GM12878 (cell line): Measurements from ENCODE around the gene DCAF11. TPM values are rescaled to one million over a fixed set of nuclear protein-coding genes. Genes with fewer than 3 reads are reported as not detected.

ENCODE experiments used
- ATAC-seq: fragments of 200-7000 bp; cut with Tn5 transposase; 3 replicates; pipeline ENCODE4 v1.9.1; 2020; ENCODE audit warnings: mild to moderate bottlenecking, moderate library complexity
- BruUV-seq: library from RNA; stranded (reverse); fragments of 400-500 nt; replicated peaks from 2 replicates; lab custom pipeline; 2021; lab: Mats Ljungman, UMichigan
- CTCF ChIA-PET: fragments of 300-600 bp; sonication (Branson Sonifier 250); formaldehyde crosslinking; extraction: SDS; loops from one replicate; lab custom pipeline; 2021; ENCODE audit warnings: inconsistent platforms; lab: Yijun Ruan, JAX
- POLR2A ChIA-PET: fragments of 350-600 bp; formaldehyde crosslinking; extraction: SDS; loops from one replicate; lab custom pipeline; 2021; ENCODE audit warnings: inconsistent platforms; lab: Charles Lee
- RAD21 ChIA-PET: fragments of 300-600 bp; sonication (Branson Sonifier 250); formaldehyde crosslinking; loops from one replicate; lab custom pipeline; 2023; ENCODE audit warnings: antibody characterized with exemption; ENCODE audit not compliant: unreplicated experiment; lab: Charles Lee
- SMC1A ChIA-PET: fragments of 300-600 bp; sonication (Branson Sonifier 250); formaldehyde crosslinking; loops from one replicate; lab custom pipeline; 2023; ENCODE audit not compliant: unreplicated experiment, uncharacterized antibody; lab: Charles Lee
- DNase-seq: peaks from one replicate; pipeline ENCODE4 v3.0.0-alpha.2; 2011; ENCODE audit warnings: low read depth, low spot score
- FAIRE-seq: peaks from 3 replicates; lab custom pipeline; 2011; peaks lifted over from hg19 to GRCh38; lab: Jason Lieb, UNC
- H2AFZ ChIP-seq: 2 replicates; pipeline ENCODE4 v1.6.0; 2011; ENCODE audit warnings: low read depth, low read length, control low read depth; ENCODE audit not compliant: control insufficient read depth
- H3K27ac ChIP-seq: 2 replicates; pipeline ENCODE4 v1.5.1; 2011; ENCODE audit warnings: control low read depth; ENCODE audit not compliant: control insufficient read depth, insufficient read depth
- H3K27me3 ChIP-seq, 2 experiments: replicated peaks in 1 of 2; 2 replicates each; pipeline versions ENCODE4 v1.6.0 to v1.6.1; 2011; ENCODE audit warnings: low read length in 1 of 2; ENCODE audit not compliant: control insufficient read depth in 2 of 2, insufficient read depth in 2 of 2
- H3K36me3 ChIP-seq, 2 experiments: 2 replicates each; pipeline ENCODE4 v1.5.1; 2011; ENCODE audit warnings: low read length in 1 of 2; ENCODE audit not compliant: control insufficient read depth in 2 of 2, insufficient read depth in 2 of 2
- H3K4me1 ChIP-seq: 2 replicates; pipeline ENCODE4 v1.6.1; 2011; ENCODE audit warnings: mild to moderate bottlenecking, low read length, moderate library complexity, mixed read lengths; ENCODE audit not compliant: control insufficient read depth, insufficient read depth
- H3K4me2 ChIP-seq: 2 replicates; pipeline ENCODE4 v1.6.0; 2011; ENCODE audit warnings: control low read depth; ENCODE audit not compliant: control insufficient read depth, insufficient read depth
- H3K4me3 ChIP-seq: fragments of 200-600 bp; sonication (generic); 2 replicates; pipeline ENCODE4 v1.5.1; 2016
- H3K79me2 ChIP-seq: 2 replicates; pipeline ENCODE4 v1.6.0; 2011; ENCODE audit warnings: low read length; ENCODE audit not compliant: control insufficient read depth, insufficient read depth
- H3K9ac ChIP-seq: 2 replicates; pipeline ENCODE4 v1.8.0; 2011; ENCODE audit warnings: low read length, control low read depth, mixed read lengths; ENCODE audit not compliant: control insufficient read depth, insufficient read depth
- H3K9me3 ChIP-seq: replicated peaks from 3 replicates; pipeline ENCODE4 v1.5.1; 2011; ENCODE audit warnings: mild to moderate bottlenecking, low read length; ENCODE audit not compliant: control insufficient read depth, insufficient read depth
- H4K20me1 ChIP-seq: 2 replicates; pipeline ENCODE4 v1.6.0; 2011; ENCODE audit not compliant: control insufficient read depth, insufficient read depth
- ASH2L ChIP-seq: fragments of 300-600, 200-600 bp; sonication (generic); IDR thresholded peaks from 2 replicates; pipeline ENCODE4 v1.6.1; 2017; ENCODE audit warnings: low read depth, mild to moderate bottlenecking, borderline replicate concordance
- BACH1 ChIP-seq: fragments of 450-650 bp; IDR thresholded peaks from 2 replicates; pipeline ENCODE4 v1.6.1; 2017; ENCODE audit warnings: mild to moderate bottlenecking, borderline replicate concordance
- CREM ChIP-seq: IDR thresholded peaks from 2 replicates; pipeline ENCODE4 v1.6.1; 2014; ENCODE audit warnings: antibody characterized with exemption, low read depth
- DPF2 ChIP-seq: fragments of 450-650 bp; IDR thresholded peaks from 2 replicates; pipeline ENCODE4 v1.6.1; 2017; ENCODE audit warnings: mild to moderate bottlenecking
- ETV6 ChIP-seq, 2 experiments: fragments of 450-650 bp in 1 of 2; IDR thresholded peaks in 1 of 2; conservative IDR thresholded peaks in 1 of 2; 2 replicates each; pipeline ENCODE4 v1.6.1; 2014; ENCODE audit warnings: antibody characterized with exemption in 1 of 2, borderline replicate concordance in 1 of 2, low read depth in 1 of 2, mild to moderate bottlenecking in 1 of 2, moderate library complexity in 1 of 2
- IKZF2 ChIP-seq, 2 experiments: fragments of 450-650 bp; IDR thresholded peaks; 2 replicates each; pipeline ENCODE4 v1.6.1; 2017; ENCODE audit warnings: mild to moderate bottlenecking in 2 of 2, moderate library complexity in 2 of 2
- IRF4 ChIP-seq: IDR thresholded peaks from 2 replicates; pipeline ENCODE4 v1.6.1; 2011; ENCODE audit warnings: low read depth, low read length
- KDM1A ChIP-seq: fragments of 200-600 bp; sonication (generic); IDR thresholded peaks from 2 replicates; pipeline ENCODE4 v1.6.1; 2016; ENCODE audit warnings: borderline replicate concordance
- MEF2B ChIP-seq: fragments of 450-650 bp; IDR thresholded peaks from 2 replicates; pipeline ENCODE4 v1.6.1; 2018; ENCODE audit warnings: mild to moderate bottlenecking, moderate library complexity; ENCODE audit not compliant: partially characterized antibody, poor library complexity, severe bottlenecking
- MTA2 ChIP-seq: fragments of 450-650 bp; IDR thresholded peaks from 2 replicates; pipeline ENCODE4 v1.6.1; 2016; ENCODE audit warnings: low read depth, mild to moderate bottlenecking, moderate library complexity
- NFXL1 ChIP-seq: fragments of 450-650 bp; IDR thresholded peaks from 2 replicates; pipeline ENCODE4 v1.6.1; 2017; ENCODE audit warnings: antibody characterized with exemption, mild to moderate bottlenecking, borderline replicate concordance
- NFYB ChIP-seq: IDR thresholded peaks from 2 replicates; pipeline ENCODE4 v1.6.1; 2011; ENCODE audit warnings: low read depth, mild to moderate bottlenecking, low read length, improper control_type of control experiment, moderate library complexity; ENCODE audit not compliant: insufficient read depth
- PML ChIP-seq: IDR thresholded peaks from 2 replicates; pipeline ENCODE4 v1.6.1; 2012; ENCODE audit warnings: low read length, inconsistent platforms
- RELB ChIP-seq: fragments of 450-650 bp; IDR thresholded peaks from 2 replicates; pipeline ENCODE4 v1.6.1; 2017; ENCODE audit warnings: low read depth, mild to moderate bottlenecking, moderate library complexity
- STAT1 ChIP-seq: fragments of 450-650 bp; conservative IDR thresholded peaks from 2 replicates; pipeline ENCODE4 v1.6.1; 2014; ENCODE audit warnings: antibody characterized with exemption, mild to moderate bottlenecking
- SUZ12 ChIP-seq: fragments of 200-600 bp; sonication (generic); IDR thresholded peaks from one replicate; pipeline ENCODE4 v1.6.1; 2018; ENCODE audit warnings: antibody characterized with exemption, mild to moderate bottlenecking; ENCODE audit not compliant: unreplicated experiment
- ZBED1 ChIP-seq: IDR thresholded peaks from 2 replicates; pipeline ENCODE4 v1.6.1; 2016; ENCODE audit warnings: borderline replicate concordance
- WGBS: methylation state at CpG from one replicate; pipeline ENCODE4 v1.1.6; 2016; ENCODE audit warnings: low lambda C conversion rate; ENCODE audit not compliant: insufficient replicate concordance, insufficient coverage; ENCODE audit errors: missing lambda C conversion rate; 5-methylcytosine and 5-hydroxymethylcytosine counted together
- in situ Hi-C: fragments of 300-500 bp; cut with MboI; formaldehyde crosslinking; loops from 9 replicates; pipeline ENCODE4 v1.14.3; 2018; ENCODE audit warnings: mixed read lengths
- intact Hi-C: fragments of 100-400 bp; cut with micrococcal nuclease; formaldehyde crosslinking; loops from one replicate; pipeline ENCODE4 v1.14.2; 2022; ENCODE audit not compliant: unreplicated experiment
- polyA plus RNA-seq, 11 experiments: library from polyadenylated mRNA; depleted of rRNA in 4 of 11; unstranded in 6 of 11; stranded (reverse) in 5 of 11; fragments of >200 nt; fragmentation: Nextera tagmentation in 4 of 11; fragmentation: Illumina TruSeq in 1 of 11; extraction: Ambion mirVana in 4 of 11; extraction: Trizol in 1 of 11; gene quantifications; 1 replicate in 1 of 11; 2 replicates in 10 of 11; pipeline versions ENCODE4 v1.2.1 to v1.2.3, GENCODE V29; 2011 to 2016; ENCODE audit warnings: inconsistent platforms in 2 of 11, missing spikeins in 2 of 11, low read depth in 1 of 11
- total RNA-seq, 4 experiments: library from RNA; depleted of rRNA in 3 of 4; stranded (reverse); fragments of >200 nt in 3 of 4; fragmentation: Illumina TruSeq in 1 of 4; extraction: Trizol in 1 of 4; gene quantifications; 2 replicates each; pipeline versions ENCODE4 v1.2.1 to v1.2.3, GENCODE V29; 2013 to 2021
- TF ChIP-seq, protein P1 (sequence below): IDR thresholded peaks from 2 replicates; pipeline ENCODE4 v1.6.1; 2012; ENCODE audit warnings: low read depth, low read length, improper control_type of control experiment

The DCAF11 gene
- total and polyA plus RNA-seq, 10 of the 15 experiments (the other 5 are each of a cell fraction or from before 2014, with no cell fraction given) = 13.4 to 91.2 (median 68.7) TPM

DNA sequence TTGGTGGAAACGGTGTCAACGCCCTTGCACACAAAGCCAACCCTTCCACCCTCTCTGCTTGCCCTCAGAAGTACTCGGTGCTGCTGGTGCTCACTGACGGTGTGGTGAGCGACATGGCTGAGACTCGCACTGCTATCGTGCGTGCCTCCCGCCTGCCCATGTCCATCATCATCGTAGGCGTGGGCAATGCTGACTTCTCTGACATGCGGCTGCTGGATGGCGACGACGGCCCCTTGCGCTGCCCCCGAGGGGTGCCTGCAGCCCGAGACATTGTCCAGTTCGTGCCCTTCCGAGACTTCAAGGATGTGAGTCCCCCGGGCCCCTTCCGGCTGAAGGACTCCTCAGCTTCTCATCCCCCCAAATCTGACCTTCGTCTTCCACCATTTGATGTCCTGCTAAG lies 37.5 kb upstream of the DCAF11 start:
- ChIA-PET POLR2A (interaction anchor here (0.7 kb wide), 1 partner anchor 20 kb away, joined by 3 read pairs; no protein-coding TSS in a partner anchor), CTCF (interaction anchor here (0.7 to 6.1 kb wide), 2 partner anchors 13 to 516 kb away, joined by 3 to 33 read pairs; no protein-coding TSS in a partner anchor), RAD21 (no interaction called here), SMC1A (interaction anchor here (1.3 kb wide), 1 partner anchor 19 kb away, joined by 3 read pairs; no protein-coding TSS in a partner anchor)
- WGBS = 82% methylated on average over 23 of the region's 23 CpGs
- Histone ChIP-seq H3K4me1 (peaks cover 28% of the 10 kb centered on the region), H3K27me3 (no peaks in the 10 kb centered on the region), H3K9ac (no peak overlapping the region), H3K36me3 (no peaks in the 10 kb centered on the region), H3K4me2 (no peak overlapping the region), H3K4me3 (no peak overlapping the region), H2AFZ (no peak overlapping the region), H3K27ac (no peak overlapping the region), H3K79me2 (no peaks in the 10 kb centered on the region), H4K20me1 (no peaks in the 10 kb centered on the region), H3K9me3 (no peaks in the 10 kb centered on the region)
- DNase-seq (no peak), ATAC-seq (no peak), FAIRE-seq (no peak)
- no peak for TF ChIP-seq IKZF2 (IDR thresholded peaks at IDR 0.05)
- no peak for TF ChIP-seq SUZ12
- TF ChIP-seq ZBED1 = no peak
- TF ChIP-seq CREM = no peak
- TF ChIP-seq BACH1 = no peak
- no peak for TF ChIP-seq IRF4
- no peak for TF ChIP-seq ETV6 (conservative IDR thresholded peaks at IDR 0.05 in 1 of 2, IDR thresholded peaks at IDR 0.05 in 1 of 2; ENCODE audit: borderline replicate concordance in 1 of 2, low read depth in 1 of 2)
- TF ChIP-seq NFYB = no peak
- no peak for TF ChIP-seq PML
- TF ChIP-seq MEF2B = no peak
- no peak for TF ChIP-seq NFXL1
- TF ChIP-seq ASH2L = no peak
- TF ChIP-seq, protein P1, sequence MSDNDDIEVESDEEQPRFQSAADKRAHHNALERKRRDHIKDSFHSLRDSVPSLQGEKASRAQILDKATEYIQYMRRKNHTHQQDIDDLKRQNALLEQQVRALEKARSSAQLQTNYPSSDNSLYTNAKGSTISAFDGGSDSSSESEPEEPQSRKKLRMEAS = no peak
- TF ChIP-seq MTA2 = no peak
- TF ChIP-seq KDM1A = no peak
- TF ChIP-seq STAT1 = no peak
- TF ChIP-seq DPF2 = no peak
- TF ChIP-seq RELB = no peak
- BruUV-seq = no TSS peak
- intact Hi-C loops (no loop called here), in situ Hi-C loops (no loop called here)
